ENCODE measurements around the gene GPX3. TPM values are rescaled to one million over a fixed set of nuclear protein-coding genes. Genes with fewer than 3 reads are reported as not detected.

Gene GPX3
- total and polyA plus RNA-seq, 2 experiments from 2014 or later: 28.0 to 48.9 TPM

- no peak overlapping the region for H3K4me3 Mint-ChIP-seq
- Histone ChIP-seq H4K20me1 (replicated peaks; ENCODE audit: insufficient read depth) (no peaks in the 10 kb centered on the region; the same call in none of the 2 replicates), H3F3A (replicated peaks; ENCODE audit: low read depth) (no peaks in the 10 kb centered on the region), H3K36me3 (ENCODE audit: insufficient read depth) (no peaks in the 10 kb centered on the region), H3K9me2 (ENCODE audit: insufficient read depth) (no peaks in the 10 kb centered on the region), H3K4me3 (no peak overlapping the region), H3K27ac (ENCODE audit: low read depth) (no peak overlapping the region), H3K4me1 (ENCODE audit: insufficient read depth) (no peaks in the 10 kb centered on the region), H3K4me2 (no peak overlapping the region), H3K27me3 (ENCODE audit: insufficient read depth) (no peaks in the 10 kb centered on the region), H2AFZ (no peak overlapping the region), H3K79me2 (replicated peaks; ENCODE audit: insufficient read depth) (no peaks in the 10 kb centered on the region)
- peaks cover 2% of the 10 kb centered on the region; the same call in 1 of the 3 replicates for H3K4me1 Mint-ChIP-seq
- no peak for TF ChIP-seq CREB1 (CRISPR knock-in tag; IDR thresholded peaks at IDR 0.05; ENCODE audit: low read depth)
- no peak for TF ChIP-seq STAT1 (IDR thresholded peaks at IDR 0.05; ENCODE audit: unreplicated experiment)
- TF ChIP-seq EZH2phosphoT487 (IDR thresholded peaks at IDR 0.05; ENCODE audit: unreplicated experiment): no peak
- no peak for TF ChIP-seq EZH2 (IDR thresholded peaks at IDR 0.05; ENCODE audit: low read depth, unreplicated experiment)
- no peak for TF ChIP-seq POLR2AphosphoS5 (IDR thresholded peaks at IDR 0.05; ENCODE audit: low read depth)
- no peak for TF ChIP-seq ZNF114 (CRISPR knock-in tag; IDR thresholded peaks at IDR 0.05)
- no peak for TF ChIP-seq NANOG (IDR thresholded peaks at IDR 0.05; ENCODE audit: borderline replicate concordance)
- TF ChIP-seq, protein P1, sequence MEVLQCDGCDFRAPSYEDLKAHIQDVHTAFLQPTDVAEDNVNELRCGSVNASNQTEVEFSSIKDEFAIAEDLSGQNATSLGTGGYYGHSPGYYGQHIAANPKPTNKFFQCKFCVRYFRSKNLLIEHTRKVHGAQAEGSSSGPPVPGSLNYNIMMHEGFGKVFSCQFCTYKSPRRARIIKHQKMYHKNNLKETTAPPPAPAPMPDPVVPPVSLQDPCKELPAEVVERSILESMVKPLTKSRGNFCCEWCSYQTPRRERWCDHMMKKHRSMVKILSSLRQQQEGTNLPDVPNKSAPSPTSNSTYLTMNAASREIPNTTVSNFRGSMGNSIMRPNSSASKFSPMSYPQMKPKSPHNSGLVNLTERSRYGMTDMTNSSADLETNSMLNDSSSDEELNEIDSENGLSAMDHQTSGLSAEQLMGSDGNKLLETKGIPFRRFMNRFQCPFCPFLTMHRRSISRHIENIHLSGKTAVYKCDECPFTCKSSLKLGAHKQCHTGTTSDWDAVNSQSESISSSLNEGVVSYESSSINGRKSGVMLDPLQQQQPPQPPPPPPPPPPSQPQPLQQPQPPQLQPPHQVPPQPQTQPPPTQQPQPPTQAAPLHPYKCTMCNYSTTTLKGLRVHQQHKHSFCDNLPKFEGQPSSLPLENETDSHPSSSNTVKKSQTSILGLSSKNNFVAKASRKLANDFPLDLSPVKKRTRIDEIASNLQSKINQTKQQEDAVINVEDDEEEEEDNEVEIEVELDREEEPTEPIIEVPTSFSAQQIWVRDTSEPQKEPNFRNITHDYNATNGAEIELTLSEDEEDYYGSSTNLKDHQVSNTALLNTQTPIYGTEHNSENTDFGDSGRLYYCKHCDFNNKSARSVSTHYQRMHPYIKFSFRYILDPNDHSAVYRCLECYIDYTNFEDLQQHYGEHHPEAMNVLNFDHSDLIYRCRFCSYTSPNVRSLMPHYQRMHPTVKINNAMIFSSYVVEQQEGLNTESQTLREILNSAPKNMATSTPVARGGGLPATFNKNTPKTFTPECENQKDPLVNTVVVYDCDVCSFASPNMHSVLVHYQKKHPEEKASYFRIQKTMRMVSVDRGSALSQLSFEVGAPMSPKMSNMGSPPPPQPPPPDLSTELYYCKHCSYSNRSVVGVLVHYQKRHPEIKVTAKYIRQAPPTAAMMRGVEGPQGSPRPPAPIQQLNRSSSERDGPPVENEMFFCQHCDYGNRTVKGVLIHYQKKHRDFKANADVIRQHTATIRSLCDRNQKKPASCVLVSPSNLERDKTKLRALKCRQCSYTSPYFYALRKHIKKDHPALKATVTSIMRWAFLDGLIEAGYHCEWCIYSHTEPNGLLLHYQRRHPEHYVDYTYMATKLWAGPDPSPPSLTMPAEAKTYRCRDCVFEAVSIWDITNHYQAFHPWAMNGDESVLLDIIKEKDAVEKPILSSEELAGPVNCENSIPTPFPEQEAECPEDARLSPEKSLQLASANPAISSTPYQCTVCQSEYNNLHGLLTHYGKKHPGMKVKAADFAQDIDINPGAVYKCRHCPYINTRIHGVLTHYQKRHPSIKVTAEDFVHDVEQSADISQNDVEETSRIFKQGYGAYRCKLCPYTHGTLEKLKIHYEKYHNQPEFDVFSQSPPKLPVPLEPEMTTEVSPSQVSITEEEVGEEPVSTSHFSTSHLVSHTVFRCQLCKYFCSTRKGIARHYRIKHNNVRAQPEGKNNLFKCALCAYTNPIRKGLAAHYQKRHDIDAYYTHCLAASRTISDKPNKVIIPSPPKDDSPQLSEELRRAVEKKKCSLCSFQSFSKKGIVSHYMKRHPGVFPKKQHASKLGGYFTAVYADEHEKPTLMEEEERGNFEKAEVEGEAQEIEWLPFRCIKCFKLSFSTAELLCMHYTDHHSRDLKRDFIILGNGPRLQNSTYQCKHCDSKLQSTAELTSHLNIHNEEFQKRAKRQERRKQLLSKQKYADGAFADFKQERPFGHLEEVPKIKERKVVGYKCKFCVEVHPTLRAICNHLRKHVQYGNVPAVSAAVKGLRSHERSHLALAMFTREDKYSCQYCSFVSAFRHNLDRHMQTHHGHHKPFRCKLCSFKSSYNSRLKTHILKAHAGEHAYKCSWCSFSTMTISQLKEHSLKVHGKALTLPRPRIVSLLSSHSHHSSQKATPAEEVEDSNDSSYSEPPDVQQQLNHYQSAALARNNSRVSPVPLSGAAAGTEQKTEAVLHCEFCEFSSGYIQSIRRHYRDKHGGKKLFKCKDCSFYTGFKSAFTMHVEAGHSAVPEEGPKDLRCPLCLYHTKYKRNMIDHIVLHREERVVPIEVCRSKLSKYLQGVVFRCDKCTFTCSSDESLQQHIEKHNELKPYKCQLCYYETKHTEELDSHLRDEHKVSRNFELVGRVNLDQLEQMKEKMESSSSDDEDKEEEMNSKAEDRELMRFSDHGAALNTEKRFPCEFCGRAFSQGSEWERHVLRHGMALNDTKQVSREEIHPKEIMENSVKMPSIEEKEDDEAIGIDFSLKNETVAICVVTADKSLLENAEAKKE (CRISPR knock-in tag; IDR thresholded peaks at IDR 0.05): no peak
- no peak for TF ChIP-seq CTCF (conservative IDR thresholded peaks at IDR 0.05; ENCODE audit: low read depth in 2 of 2)
- TF ChIP-seq, protein P2, sequence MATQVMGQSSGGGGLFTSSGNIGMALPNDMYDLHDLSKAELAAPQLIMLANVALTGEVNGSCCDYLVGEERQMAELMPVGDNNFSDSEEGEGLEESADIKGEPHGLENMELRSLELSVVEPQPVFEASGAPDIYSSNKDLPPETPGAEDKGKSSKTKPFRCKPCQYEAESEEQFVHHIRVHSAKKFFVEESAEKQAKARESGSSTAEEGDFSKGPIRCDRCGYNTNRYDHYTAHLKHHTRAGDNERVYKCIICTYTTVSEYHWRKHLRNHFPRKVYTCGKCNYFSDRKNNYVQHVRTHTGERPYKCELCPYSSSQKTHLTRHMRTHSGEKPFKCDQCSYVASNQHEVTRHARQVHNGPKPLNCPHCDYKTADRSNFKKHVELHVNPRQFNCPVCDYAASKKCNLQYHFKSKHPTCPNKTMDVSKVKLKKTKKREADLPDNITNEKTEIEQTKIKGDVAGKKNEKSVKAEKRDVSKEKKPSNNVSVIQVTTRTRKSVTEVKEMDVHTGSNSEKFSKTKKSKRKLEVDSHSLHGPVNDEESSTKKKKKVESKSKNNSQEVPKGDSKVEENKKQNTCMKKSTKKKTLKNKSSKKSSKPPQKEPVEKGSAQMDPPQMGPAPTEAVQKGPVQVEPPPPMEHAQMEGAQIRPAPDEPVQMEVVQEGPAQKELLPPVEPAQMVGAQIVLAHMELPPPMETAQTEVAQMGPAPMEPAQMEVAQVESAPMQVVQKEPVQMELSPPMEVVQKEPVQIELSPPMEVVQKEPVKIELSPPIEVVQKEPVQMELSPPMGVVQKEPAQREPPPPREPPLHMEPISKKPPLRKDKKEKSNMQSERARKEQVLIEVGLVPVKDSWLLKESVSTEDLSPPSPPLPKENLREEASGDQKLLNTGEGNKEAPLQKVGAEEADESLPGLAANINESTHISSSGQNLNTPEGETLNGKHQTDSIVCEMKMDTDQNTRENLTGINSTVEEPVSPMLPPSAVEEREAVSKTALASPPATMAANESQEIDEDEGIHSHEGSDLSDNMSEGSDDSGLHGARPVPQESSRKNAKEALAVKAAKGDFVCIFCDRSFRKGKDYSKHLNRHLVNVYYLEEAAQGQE (IDR thresholded peaks at IDR 0.05; ENCODE audit: unreplicated experiment): no peak
- TF ChIP-seq ETS1 (IDR thresholded peaks at IDR 0.05): no peak
- TF ChIP-seq JUNB (IDR thresholded peaks at IDR 0.05; ENCODE audit: unreplicated experiment): no peak
- no peak for TF ChIP-seq ZNF331 (CRISPR knock-in tag; IDR thresholded peaks at IDR 0.05; ENCODE audit: low read depth)
- no peak for ATAC-seq
- DNase-seq (ENCODE audit: low spot score): no peak
- H3K27ac Mint-ChIP-seq: no peak overlapping the region
- H3K36me3 Mint-ChIP-seq (ENCODE audit: low read depth): peaks cover 6% of the 10 kb centered on the region; the same call in 2 of the 3 replicates
- peaks cover 4% of the 10 kb centered on the region for H3K27me3 Mint-ChIP-seq (ENCODE audit: insufficient read depth, low read depth, poor library complexity)
- H3K9me3 Mint-ChIP-seq: no peaks in the 10 kb centered on the region
These were observed 36.3 kb downstream of the GPX3 start for GRCh38 chr5:151056379-151057325.
